ENCODE measurements around the gene MAP3K4. TPM values are rescaled to one million over a fixed set of nuclear protein-coding genes. Genes with fewer than 3 reads are reported as not detected.

The MAP3K4 gene
- total and polyA plus RNA-seq, 8 donors = 7.3 to 598 (median 19.4) TPM

GRCh38 chr6:160990847-160991405 is 643 bp upstream of the MAP3K4 start:
- Histone ChIP-seq H3K27ac (peak overlapping the region; percentile 83 to 100 (median 94)), H3K4me1 (peaks cover 10 to 43% (median 30%) of the 10 kb centered on the region in 4 donors), H3K4me3 (peak overlapping the region; percentile 94 to 100 (median 98)), H3K36me3 (no peaks in the 10 kb centered on the region), H3K9me3 (no peaks in the 10 kb centered on the region), H3K27me3 (no peaks in the 10 kb centered on the region)
- no peak for DNase-seq
- intact Hi-C loops (cut with DNase I; ENCODE audit: low total_unique reads) = no loop called here
- WGBS, 5 donors = 2 to 4% (median 2%) methylated on average over 11 to 15 of the region's 15 CpGs
- no peak for TF ChIP-seq POLR2A (IDR thresholded peaks at IDR 0.05)
- TF ChIP-seq EP300 (IDR thresholded peaks at IDR 0.05) = no peak
- no peak for TF ChIP-seq POLR2AphosphoS5 (IDR thresholded peaks at IDR 0.05)
- no peak for TF ChIP-seq CTCF (IDR thresholded peaks at IDR 0.05)

GRCh38 chr6:160992061-160992979 is 751 bp downstream of the MAP3K4 start:
- H3K36me3 ChIP-seq = no peaks in the 10 kb centered on the region
- TF ChIP-seq POLR2AphosphoS5 (IDR thresholded peaks at IDR 0.05) (peak in 1 of 3 donors; percentile 39), EP300 (IDR thresholded peaks at IDR 0.05) (no peak), POLR2A (IDR thresholded peaks at IDR 0.05) (no peak), CTCF (IDR thresholded peaks at IDR 0.05) (peak in 2 of 7 experiments; percentile 30 to 37)
- peak overlapping the region; percentile 83 to 100 (median 94) for H3K27ac ChIP-seq
- 0% methylated on average over 15 to 47 of the region's 47 CpGs for WGBS, 5 donors
- peak; percentile 35 to 86 for DNase-seq
- peak overlapping the region; percentile 94 to 100 (median 98) for H3K4me3 ChIP-seq
- H3K4me1 ChIP-seq = peaks cover 10 to 57% (median 39%) of the 10 kb centered on the region in 4 donors
- intact Hi-C loops (cut with DNase I; ENCODE audit: low total_unique reads) = no loop called here
- no peaks in the 10 kb centered on the region for H3K27me3 ChIP-seq
- H3K9me3 ChIP-seq = no peaks in the 10 kb centered on the region

GRCh38 chr6:160992980-160993314 is 1.4 kb downstream of the MAP3K4 start:
- Histone ChIP-seq H3K9me3 (no peaks in the 10 kb centered on the region), H3K27ac (peak overlapping the region in 3 of 5 donors; percentile 94), H3K4me1 (peaks cover 10 to 63% (median 41%) of the 10 kb centered on the region in 4 donors), H3K36me3 (no peaks in the 10 kb centered on the region), H3K4me3 (peak overlapping the region; percentile 94 to 100 (median 98)), H3K27me3 (no peaks in the 10 kb centered on the region)
- TF ChIP-seq POLR2AphosphoS5 (IDR thresholded peaks at IDR 0.05) (no peak), CTCF (IDR thresholded peaks at IDR 0.05) (peak in 3 of 7 experiments; percentile 1 to 53 (median 34))
- intact Hi-C loops (cut with DNase I; ENCODE audit: low total_unique reads) = no loop called here
- no peak for DNase-seq

GRCh38 chr6:160995271-160995670 is 3.7 kb downstream of the MAP3K4 start:
- H3K36me3 ChIP-seq = no peaks in the 10 kb centered on the region
- H3K27me3 ChIP-seq = no peaks in the 10 kb centered on the region
- H3K4me3 ChIP-seq = no peak overlapping the region
- H3K9me3 ChIP-seq = no peaks in the 10 kb centered on the region
- TF ChIP-seq POLR2AphosphoS5 (IDR thresholded peaks at IDR 0.05) (no peak), CTCF (IDR thresholded peaks at IDR 0.05) (no peak), POLR2A (IDR thresholded peaks at IDR 0.05) (no peak), EP300 (IDR thresholded peaks at IDR 0.05) (no peak)
- intact Hi-C loops (cut with DNase I; ENCODE audit: low total_unique reads) = no loop called here
- DNase-seq = no peak
- H3K27ac ChIP-seq = no peak overlapping the region
- 14 to 60% (median 38%) methylated on average over 1 of the region's 1 CpG for WGBS, 5 donors
- peaks cover 10 to 72% (median 46%) of the 10 kb centered on the region in 4 donors for H3K4me1 ChIP-seq

Data from stomach (tissue), 9 donors.